WI38 (cell line): ENCODE data around the gene ADRA2C.

Experiments
- H3K4me3 ChIP-seq: 2 replicates; pipeline ENCODE4 v1.5.1; 2011; ENCODE audit warnings: low read depth, mild to moderate bottlenecking, control low read depth, low read length
- TF ChIP-seq, protein P1 (sequence below): IDR thresholded peaks from 2 replicates; pipeline ENCODE4 v1.5.1; 2012; ENCODE audit warnings: low read depth, mild to moderate bottlenecking, control low read depth, low read length

The ADRA2C gene

GRCh38 chr4:3785292-3785565, 19.0 kb downstream of the ADRA2C start:
- TF ChIP-seq, protein P1, sequence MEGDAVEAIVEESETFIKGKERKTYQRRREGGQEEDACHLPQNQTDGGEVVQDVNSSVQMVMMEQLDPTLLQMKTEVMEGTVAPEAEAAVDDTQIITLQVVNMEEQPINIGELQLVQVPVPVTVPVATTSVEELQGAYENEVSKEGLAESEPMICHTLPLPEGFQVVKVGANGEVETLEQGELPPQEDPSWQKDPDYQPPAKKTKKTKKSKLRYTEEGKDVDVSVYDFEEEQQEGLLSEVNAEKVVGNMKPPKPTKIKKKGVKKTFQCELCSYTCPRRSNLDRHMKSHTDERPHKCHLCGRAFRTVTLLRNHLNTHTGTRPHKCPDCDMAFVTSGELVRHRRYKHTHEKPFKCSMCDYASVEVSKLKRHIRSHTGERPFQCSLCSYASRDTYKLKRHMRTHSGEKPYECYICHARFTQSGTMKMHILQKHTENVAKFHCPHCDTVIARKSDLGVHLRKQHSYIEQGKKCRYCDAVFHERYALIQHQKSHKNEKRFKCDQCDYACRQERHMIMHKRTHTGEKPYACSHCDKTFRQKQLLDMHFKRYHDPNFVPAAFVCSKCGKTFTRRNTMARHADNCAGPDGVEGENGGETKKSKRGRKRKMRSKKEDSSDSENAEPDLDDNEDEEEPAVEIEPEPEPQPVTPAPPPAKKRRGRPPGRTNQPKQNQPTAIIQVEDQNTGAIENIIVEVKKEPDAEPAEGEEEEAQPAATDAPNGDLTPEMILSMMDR, result no peak
- no peak overlapping the region for H3K4me3 ChIP-seq

DNA sequence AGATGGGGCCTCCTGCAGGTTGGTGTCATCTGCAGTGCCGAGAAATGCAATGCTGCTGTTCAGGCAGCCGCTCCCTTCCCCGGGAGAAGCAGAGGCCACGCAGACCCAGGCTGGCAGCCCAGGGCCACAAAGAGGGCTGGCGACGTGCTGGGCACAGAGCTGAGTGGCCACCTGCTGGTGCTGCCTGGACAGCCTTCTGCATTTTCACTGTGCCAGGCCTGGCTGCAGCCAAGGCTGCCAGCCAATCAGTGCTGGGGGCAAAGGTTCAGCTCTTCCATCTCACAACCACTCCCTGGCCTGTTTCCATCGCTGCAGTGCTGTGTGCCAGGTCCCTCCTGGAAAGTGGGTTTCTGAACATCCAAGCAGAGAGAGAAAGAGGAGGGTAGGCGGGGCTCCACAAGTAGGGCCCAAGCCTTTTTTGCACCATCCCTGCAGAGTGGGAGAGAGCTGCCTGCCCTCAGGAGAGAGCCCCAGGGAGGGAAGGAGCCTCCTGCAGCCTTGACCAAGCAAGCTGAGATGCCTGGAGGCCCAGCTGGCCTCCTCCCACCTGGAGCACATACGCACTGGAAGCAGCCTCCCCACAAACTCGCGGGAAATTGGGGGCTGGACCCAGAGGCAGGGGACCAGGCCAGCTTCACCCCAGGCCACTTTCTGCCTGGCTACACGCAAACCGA, 20.1 kb downstream of the ADRA2C start:
- no peak overlapping the region for H3K4me3 ChIP-seq
- TF ChIP-seq, protein P1, result no peak

DNA sequence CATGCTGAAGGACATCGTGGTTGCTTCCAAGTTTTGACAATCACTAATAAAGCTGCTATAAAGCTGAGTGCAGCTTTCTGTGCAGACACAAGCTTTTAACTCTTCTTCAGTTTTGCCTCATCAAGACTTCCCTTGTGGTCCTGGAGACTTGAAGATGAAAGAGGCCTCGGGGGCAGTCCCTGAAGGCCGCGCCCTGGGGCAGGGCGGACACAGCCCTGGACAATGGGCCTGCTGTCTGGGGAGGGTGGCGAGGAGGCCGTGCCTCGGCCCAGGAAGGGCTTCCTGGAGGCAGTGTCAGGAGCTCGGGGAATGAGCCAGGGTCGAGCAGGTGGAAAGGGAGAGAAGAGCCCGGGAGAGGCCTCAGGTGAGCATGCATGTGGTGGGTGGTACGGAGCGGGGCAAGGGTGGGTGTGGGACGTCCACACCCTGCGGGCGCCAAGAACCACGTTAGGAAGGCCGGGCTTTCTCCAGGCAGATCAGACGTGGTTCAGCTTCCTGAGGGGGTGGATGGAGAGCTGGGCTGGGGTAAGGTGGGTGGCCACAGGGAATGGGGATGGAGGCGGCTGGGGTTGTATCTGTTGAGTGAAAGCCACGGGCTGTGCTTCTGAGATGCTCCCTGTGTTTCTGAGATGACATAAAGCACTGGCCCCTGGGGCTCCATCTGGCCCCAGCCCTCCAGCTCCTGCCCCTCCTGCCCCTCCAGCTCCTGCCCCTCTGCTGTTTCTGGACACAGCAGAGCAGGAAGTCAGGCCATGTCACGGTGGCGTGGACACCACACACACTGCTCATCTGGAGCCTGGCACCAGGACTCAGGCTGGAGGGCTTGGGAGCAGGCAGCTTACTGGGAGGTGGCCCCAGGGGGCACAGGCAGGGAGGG, 21.5 kb downstream of the ADRA2C start:
- no peak overlapping the region for H3K4me3 ChIP-seq
- TF ChIP-seq, protein P1, result no peak

DNA sequence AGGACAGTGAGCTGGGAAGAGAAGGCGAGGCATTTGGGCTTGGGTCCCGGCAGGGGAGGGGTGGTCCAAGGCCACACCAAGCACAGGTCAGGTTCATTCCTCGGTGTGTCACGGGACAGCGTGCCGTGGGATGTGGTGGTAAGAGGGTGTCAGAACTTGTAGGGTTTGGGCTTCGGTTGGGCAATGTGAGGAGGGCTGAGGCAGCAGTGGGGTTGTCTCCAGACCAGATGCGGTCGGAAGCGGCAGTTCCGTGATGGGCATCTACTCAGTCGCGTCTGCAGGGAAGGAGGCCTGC, 22.1 kb downstream of the ADRA2C start:
- H3K4me3 ChIP-seq, result no peak overlapping the region
- TF ChIP-seq, protein P1, result no peak

DNA sequence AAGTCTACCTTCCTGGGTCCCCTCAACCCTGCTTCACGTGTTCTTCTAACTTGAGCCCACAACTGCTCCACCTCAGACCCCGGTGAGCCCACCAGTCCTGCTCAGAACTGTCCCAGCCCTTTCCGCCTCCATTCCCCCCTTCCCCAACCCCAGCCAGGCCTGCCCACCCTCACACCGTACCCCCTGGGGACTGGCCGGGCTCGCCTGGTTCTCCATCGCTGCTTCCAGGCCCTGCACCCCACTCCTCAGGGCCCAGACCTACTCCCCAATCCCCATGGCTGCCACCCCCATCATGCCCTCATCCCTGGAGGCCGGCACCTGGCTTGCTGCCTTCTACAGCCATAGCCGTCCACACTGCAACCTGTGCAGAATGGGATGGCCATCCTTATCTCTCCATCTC, 23.4 kb downstream of the ADRA2C start:
- no peak overlapping the region for H3K4me3 ChIP-seq
- TF ChIP-seq, protein P1, result no peak

GRCh38 chr4:3790006-3790561, 23.9 kb downstream of the ADRA2C start:
- TF ChIP-seq, protein P1, result no peak
- H3K4me3 ChIP-seq, result no peak overlapping the region

- TF ChIP-seq, protein P1, result no peak
- H3K4me3 ChIP-seq, result no peak overlapping the region
Measured at GRCh38 chr4:3791256-3791655, 25.1 kb downstream of the ADRA2C start.
